HCT116 (cell line): ENCODE results near the gene TEKT4.

Source experiments
- CTCF ChIP-seq, 3 experiments: fragments of 200-600 bp in 1 of 3; sonication (generic) in 1 of 3; IDR thresholded peaks in 2 of 3; conservative IDR thresholded peaks in 1 of 3; 2 replicates each; pipeline ENCODE4 v1.5.1; 2012 to 2017; ENCODE audit warnings: low read depth in 2 of 3, low read length in 2 of 3, antibody characterized with exemption in 1 of 3, borderline replicate concordance in 1 of 3, control low read depth in 1 of 3, mild to moderate bottlenecking in 1 of 3, mixed read lengths in 1 of 3, mixed run types in 1 of 3, moderate library complexity in 1 of 3; ENCODE audit not compliant: insufficient read depth in 1 of 3
- MAX ChIP-seq: IDR thresholded peaks from 2 replicates; pipeline ENCODE4 v1.6.1; 2012
- POLR2AphosphoS5 ChIP-seq: IDR thresholded peaks from 2 replicates; pipeline ENCODE4 v1.6.1; 2011; ENCODE audit warnings: mild to moderate bottlenecking, low read depth, low read length, moderate library complexity

- TF ChIP-seq POLR2AphosphoS5: no peak
- no peak for TF ChIP-seq MAX
- no peak for TF ChIP-seq CTCF (IDR thresholded peaks at IDR 0.05 in 2 of 3, conservative IDR thresholded peaks at IDR 0.05 in 1 of 3; ENCODE audit: borderline replicate concordance in 1 of 3, insufficient read depth in 1 of 3, low read depth in 2 of 3, low read length in 2 of 3)
These were observed 2.1 kb upstream of the TEKT4 start for GRCh38 chr2:94869131-94869530.
